AG10803 (cell line): Measurements from ENCODE around the gene GP1BA.
"Not testable (repeated sequence)": the region's sequence is repeated elsewhere in the genome, so short reads cannot be mapped to it uniquely, and the experiment has no call there.

Source experiments
- DNase-seq: peaks from one replicate; pipeline ENCODE4 v3.0.0; 2010; ENCODE audit warnings: low read depth
- H3K4me3 ChIP-seq: 2 replicates; pipeline ENCODE4 v1.5.1; 2011; ENCODE audit warnings: mild to moderate bottlenecking, low read length, control low read depth
- TF ChIP-seq, protein P1 (sequence below): conservative IDR thresholded peaks from 2 replicates; pipeline ENCODE4 v1.5.1; 2011; ENCODE audit warnings: mild to moderate bottlenecking, low read length, control low read depth, inconsistent platforms

GP1BA gene

GRCh38 chr17:4920351-4921048, 11.6 kb upstream of the GP1BA start:
- TF ChIP-seq, protein P1, sequence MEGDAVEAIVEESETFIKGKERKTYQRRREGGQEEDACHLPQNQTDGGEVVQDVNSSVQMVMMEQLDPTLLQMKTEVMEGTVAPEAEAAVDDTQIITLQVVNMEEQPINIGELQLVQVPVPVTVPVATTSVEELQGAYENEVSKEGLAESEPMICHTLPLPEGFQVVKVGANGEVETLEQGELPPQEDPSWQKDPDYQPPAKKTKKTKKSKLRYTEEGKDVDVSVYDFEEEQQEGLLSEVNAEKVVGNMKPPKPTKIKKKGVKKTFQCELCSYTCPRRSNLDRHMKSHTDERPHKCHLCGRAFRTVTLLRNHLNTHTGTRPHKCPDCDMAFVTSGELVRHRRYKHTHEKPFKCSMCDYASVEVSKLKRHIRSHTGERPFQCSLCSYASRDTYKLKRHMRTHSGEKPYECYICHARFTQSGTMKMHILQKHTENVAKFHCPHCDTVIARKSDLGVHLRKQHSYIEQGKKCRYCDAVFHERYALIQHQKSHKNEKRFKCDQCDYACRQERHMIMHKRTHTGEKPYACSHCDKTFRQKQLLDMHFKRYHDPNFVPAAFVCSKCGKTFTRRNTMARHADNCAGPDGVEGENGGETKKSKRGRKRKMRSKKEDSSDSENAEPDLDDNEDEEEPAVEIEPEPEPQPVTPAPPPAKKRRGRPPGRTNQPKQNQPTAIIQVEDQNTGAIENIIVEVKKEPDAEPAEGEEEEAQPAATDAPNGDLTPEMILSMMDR: no peak
- DNase-seq: peak; percentile 66
- no peak overlapping the region for H3K4me3 ChIP-seq

- no peak overlapping the region for H3K4me3 ChIP-seq
- TF ChIP-seq, protein P1: no peak
- DNase-seq: no peak
These were observed 10.8 kb upstream of the GP1BA start for GRCh38 chr17:4921320-4921719.

DNA sequence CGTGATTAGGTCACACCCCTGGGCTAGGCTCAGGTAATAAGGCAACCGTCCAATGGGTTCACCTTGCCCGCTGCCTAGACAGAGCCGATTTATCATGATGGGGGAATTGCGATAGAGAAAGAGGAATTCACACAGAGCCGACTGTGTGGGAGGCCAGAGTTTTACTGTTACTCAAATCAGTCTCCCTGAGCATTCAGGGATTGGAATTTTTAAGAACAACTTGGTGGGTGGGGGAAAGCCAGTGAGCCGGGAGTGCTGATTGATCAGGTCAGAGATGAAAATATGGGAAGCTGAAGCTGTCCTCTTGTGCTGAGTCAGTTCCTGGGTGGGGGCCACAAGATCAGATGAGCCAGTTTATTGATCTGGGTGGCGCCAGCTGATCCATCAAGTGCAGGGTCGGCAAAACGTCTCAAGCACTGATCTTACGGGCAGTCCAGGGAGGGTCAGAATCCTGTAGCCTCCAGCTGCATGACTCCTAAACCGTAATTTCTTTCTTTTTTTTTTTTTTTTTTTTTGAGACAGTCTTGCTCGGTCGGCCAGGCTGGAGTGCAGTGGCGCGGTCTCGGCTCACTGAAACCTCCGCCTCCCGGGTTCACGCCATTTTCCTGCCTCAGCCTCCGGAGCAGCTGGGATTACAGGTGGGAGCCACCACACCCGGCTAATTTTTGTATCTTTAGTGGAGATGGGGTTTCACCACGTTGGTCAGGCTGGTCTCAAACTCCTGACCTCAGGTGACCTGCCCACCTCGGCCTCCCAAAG, 5.3 kb upstream of the GP1BA start:
- not testable (repeated sequence) for DNase-seq, H3K4me3 ChIP-seq

DNA sequence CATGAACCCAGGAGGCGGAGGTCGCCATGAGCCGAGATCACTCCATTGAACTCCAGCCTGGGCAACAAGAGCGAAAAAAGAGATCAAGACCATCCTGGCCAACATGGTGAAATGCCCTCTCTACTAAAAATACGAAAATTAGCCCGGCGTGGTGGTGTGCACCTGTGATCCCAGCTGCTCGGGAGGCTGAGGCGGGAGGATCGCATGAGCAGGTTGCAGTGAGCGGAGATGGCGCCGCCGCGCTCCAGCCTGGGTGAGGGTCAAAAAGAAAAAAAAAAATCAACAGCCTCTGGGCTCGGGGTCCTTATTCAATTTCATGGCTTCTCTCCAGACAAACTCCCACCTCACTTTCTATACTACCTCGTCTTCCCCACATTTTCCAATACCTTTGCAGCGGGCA, 3.2 kb upstream of the GP1BA start:
- TF ChIP-seq, protein P1: no peak
- H3K4me3 ChIP-seq: no peak overlapping the region
- no peak for DNase-seq

GRCh38 chr17:4932756-4933155, 679 bp downstream of the GP1BA start:
- TF ChIP-seq, protein P1: no peak
- no peak overlapping the region for H3K4me3 ChIP-seq
- DNase-seq: no peak

DNA sequence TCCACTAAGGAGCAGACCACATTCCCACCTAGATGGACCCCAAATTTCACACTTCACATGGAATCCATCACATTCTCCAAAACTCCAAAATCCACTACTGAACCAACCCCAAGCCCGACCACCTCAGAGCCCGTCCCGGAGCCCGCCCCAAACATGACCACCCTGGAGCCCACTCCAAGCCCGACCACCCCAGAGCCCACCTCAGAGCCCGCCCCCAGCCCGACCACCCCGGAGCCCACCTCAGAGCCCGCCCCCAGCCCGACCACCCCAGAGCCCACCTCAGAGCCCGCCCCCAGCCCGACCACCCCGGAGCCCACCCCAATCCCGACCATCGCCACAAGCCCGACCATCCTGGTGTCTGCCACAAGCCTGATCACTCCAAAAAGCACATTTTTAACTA, 1.6 kb downstream of the GP1BA start:
- no peak for DNase-seq
- no peak overlapping the region for H3K4me3 ChIP-seq

DNA sequence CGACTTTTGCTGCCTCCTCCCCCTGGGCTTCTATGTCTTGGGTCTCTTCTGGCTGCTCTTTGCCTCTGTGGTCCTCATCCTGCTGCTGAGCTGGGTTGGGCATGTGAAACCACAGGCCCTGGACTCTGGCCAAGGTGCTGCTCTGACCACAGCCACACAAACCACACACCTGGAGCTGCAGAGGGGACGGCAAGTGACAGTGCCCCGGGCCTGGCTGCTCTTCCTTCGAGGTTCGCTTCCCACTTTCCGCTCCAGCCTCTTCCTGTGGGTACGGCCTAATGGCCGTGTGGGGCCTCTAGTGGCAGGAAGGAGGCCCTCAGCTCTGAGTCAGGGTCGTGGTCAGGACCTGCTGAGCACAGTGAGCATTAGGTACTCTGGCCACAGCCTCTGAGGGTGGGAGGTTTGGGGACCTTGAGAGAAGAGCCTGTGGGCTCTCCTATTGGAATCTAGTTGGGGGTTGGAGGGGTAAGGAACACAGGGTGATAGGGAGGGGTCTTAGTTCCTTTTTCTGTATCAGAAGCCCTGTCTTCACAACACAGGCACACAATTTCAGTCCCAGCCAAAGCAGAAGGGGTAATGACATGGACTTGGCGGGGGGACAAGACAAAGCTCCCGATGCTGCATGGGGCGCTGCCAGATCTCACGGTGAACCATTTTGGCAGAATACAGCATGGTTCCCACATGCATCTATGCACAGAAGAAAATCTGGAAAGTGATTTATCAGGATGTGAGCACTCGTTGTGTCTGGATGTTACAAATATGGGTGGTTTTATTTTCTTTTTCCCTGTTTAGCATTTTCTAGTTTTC, 2.3 kb downstream of the GP1BA start:
- peak; percentile 41 for DNase-seq
- H3K4me3 ChIP-seq: no peak overlapping the region
- TF ChIP-seq, protein P1: peak; percentile 43

More for the DNA sequence above, 1.6 kb downstream of the GP1BA start:
- TF ChIP-seq, protein P1: no peak
